WTC11 (cell line): ENCODE results near the gene KIFC3. TPM values are rescaled to one million over a fixed set of nuclear protein-coding genes. Genes with fewer than 3 reads are reported as not detected.

Experiments
- ATAC-seq: fragments of 200-7000 bp; cut with Tn5 transposase; 2 replicates; pipeline ENCODE4 v1.10.0; 2021; ENCODE audit warnings: mild to moderate bottlenecking, moderate library complexity
- CTCF ChIA-PET: fragments of 300-600 bp; sonication (Branson Sonifier 250); formaldehyde crosslinking; loops from one replicate; lab custom pipeline; 2021; ENCODE audit warnings: antibody characterized with exemption; lab: Charles Lee
- POLR2A ChIA-PET: fragments of 350-600 bp; sonication (Branson Sonifier 250); formaldehyde crosslinking; loops from one replicate; lab custom pipeline; 2021; ENCODE audit warnings: antibody characterized with exemption; lab: Charles Lee
- DNase-seq: peaks from one replicate; pipeline ENCODE4 v3.0.0; 2021; ENCODE audit warnings: low spot score
- H3K27ac Mint-ChIP-seq: 2 replicates; pipeline ENCODE4 v1.8.0; 2021; ENCODE audit warnings: mixed read lengths
- H3K27me3 Mint-ChIP-seq: 2 replicates; pipeline ENCODE4 v1.8.0; 2021; ENCODE audit warnings: low read depth, mild to moderate bottlenecking, moderate library complexity, mixed read lengths
- H3K36me3 Mint-ChIP-seq: 2 replicates; pipeline ENCODE4 v1.8.0; 2021; ENCODE audit warnings: mixed read lengths
- H3K4me1 Mint-ChIP-seq: 2 replicates; pipeline ENCODE4 v1.8.0; 2022; ENCODE audit warnings: mixed read lengths
- H3K4me3 Mint-ChIP-seq: 2 replicates; pipeline ENCODE4 v1.8.0; 2021; ENCODE audit warnings: mild to moderate bottlenecking, moderate library complexity, mixed read lengths
- H3K9me3 Mint-ChIP-seq: 2 replicates; pipeline ENCODE4 v1.8.0; 2021; ENCODE audit warnings: mixed read lengths
- AFF4 ChIP-seq: sonication (generic); formaldehyde crosslinking; IDR thresholded peaks from 2 replicates; pipeline ENCODE4 v1.8.1; 2023; ENCODE audit warnings: mild to moderate bottlenecking, missing genetic modification reagents, borderline replicate concordance
- ATF1 ChIP-seq: sonication (generic); formaldehyde crosslinking; IDR thresholded peaks from 2 replicates; pipeline ENCODE4 v1.8.1; 2023; ENCODE audit warnings: mild to moderate bottlenecking, moderate library complexity, missing genetic modification reagents
- CREB1 ChIP-seq: sonication (generic); formaldehyde crosslinking; IDR thresholded peaks from 2 replicates; pipeline ENCODE4 v1.8.0; 2023; ENCODE audit warnings: mild to moderate bottlenecking, missing genetic modification reagents
- EMX1 ChIP-seq: fragments of 250-450 bp; sonication (Bioruptor Pico); IDR thresholded peaks from 2 replicates; pipeline ENCODE4 v1.8.0; 2021; ENCODE audit warnings: mild to moderate bottlenecking
- ERG ChIP-seq: fragments of 250-450 bp; sonication (Bioruptor Pico); IDR thresholded peaks from 2 replicates; pipeline ENCODE4 v1.8.0; 2021; ENCODE audit warnings: mild to moderate bottlenecking
- FOXP4 ChIP-seq: sonication (generic); formaldehyde crosslinking; IDR thresholded peaks from 2 replicates; pipeline ENCODE4 v1.8.0; 2022; ENCODE audit warnings: mild to moderate bottlenecking, missing genetic modification reagents
- GTF2I ChIP-seq: fragments of 250-450 bp; sonication (Bioruptor Pico); conservative IDR thresholded peaks from 2 replicates; pipeline ENCODE4 v1.4.0; 2021; ENCODE audit warnings: mild to moderate bottlenecking
- MAX ChIP-seq: sonication (generic); formaldehyde crosslinking; IDR thresholded peaks from 2 replicates; pipeline ENCODE4 v1.8.0; 2022; ENCODE audit warnings: mild to moderate bottlenecking, missing genetic modification reagents
- NFE2L1 ChIP-seq: sonication (generic); formaldehyde crosslinking; IDR thresholded peaks from 2 replicates; pipeline ENCODE4 v1.8.1; 2023; ENCODE audit warnings: missing genetic modification reagents
- NFYB ChIP-seq: sonication (generic); formaldehyde crosslinking; conservative IDR thresholded peaks from 2 replicates; pipeline ENCODE4 v1.8.0; 2022; ENCODE audit warnings: low read depth, missing genetic modification reagents
- SMAD4 ChIP-seq: sonication (generic); formaldehyde crosslinking; IDR thresholded peaks from 2 replicates; pipeline ENCODE4 v1.8.0; 2022; ENCODE audit warnings: mild to moderate bottlenecking, missing genetic modification reagents
- SP1 ChIP-seq: sonication (generic); formaldehyde crosslinking; conservative IDR thresholded peaks from 2 replicates; pipeline ENCODE4 v1.8.1; 2022; ENCODE audit warnings: missing genetic modification reagents
- ZNF138 ChIP-seq: sonication (generic); formaldehyde crosslinking; conservative IDR thresholded peaks from 2 replicates; pipeline ENCODE4 v1.8.1; 2022; ENCODE audit warnings: mild to moderate bottlenecking, moderate library complexity, missing genetic modification reagents
- ZNF219 ChIP-seq: sonication (generic); formaldehyde crosslinking; IDR thresholded peaks from 2 replicates; pipeline ENCODE4 v1.8.0; 2023; ENCODE audit warnings: missing genetic modification reagents, mild to moderate bottlenecking, borderline replicate concordance
- ZNF281 ChIP-seq: sonication (generic); formaldehyde crosslinking; IDR thresholded peaks from 2 replicates; pipeline ENCODE4 v1.8.0; 2023; ENCODE audit warnings: mild to moderate bottlenecking, missing genetic modification reagents
- ZNF317 ChIP-seq: sonication (generic); formaldehyde crosslinking; IDR thresholded peaks from 2 replicates; pipeline ENCODE4 v1.8.1; 2023; ENCODE audit warnings: low read depth, mild to moderate bottlenecking, moderate library complexity, missing genetic modification reagents, borderline replicate concordance
- ZNF532 ChIP-seq: fragments of 250-450 bp; sonication (Bioruptor Pico); IDR thresholded peaks from 2 replicates; pipeline ENCODE4 v1.9.0; 2021; ENCODE audit warnings: mild to moderate bottlenecking, borderline replicate concordance
- total RNA-seq: library from RNA; stranded (reverse); gene quantifications from 3 replicates; pipeline ENCODE4 v1.2.3, GENCODE V29; 2021

The KIFC3 gene
- total RNA-seq, 1 experiment from 2014 or later: 11.6 TPM

GRCh38 chr16:57773655-57774295 lies 28.5 kb downstream of the KIFC3 start (continued):
- no peak for TF ChIP-seq MAX
- no peak for TF ChIP-seq FOXP4 (CRISPR knock-in tag)
- TF ChIP-seq ZNF532: no peak
- no peak for TF ChIP-seq GTF2I (CRISPR knock-in tag)
- no peak for TF ChIP-seq NFYB (CRISPR knock-in tag)

GRCh38 chr16:57773019-57773418 lies 29.3 kb downstream of the KIFC3 start:
- Mint-ChIP-seq H3K4me1 (peaks cover 33% of the 10 kb centered on the region), H3K9me3 (no peaks in the 10 kb centered on the region), H3K36me3 (peaks cover 4% of the 10 kb centered on the region; the same call in 1 of the 2 replicates), H3K27me3 (peaks cover 3% of the 10 kb centered on the region; the same call in 1 of the 2 replicates), H3K27ac (no peak overlapping the region; the same call in 1 of the 2 replicates), H3K4me3 (no peak overlapping the region)
- POLR2A ChIA-PET: no interaction called here
- DNase-seq (no peak), ATAC-seq (no peak)
- CTCF ChIA-PET: interaction anchor here (0.5 to 1.7 kb wide), 6 partner anchors 8 to 324 kb away, joined by 3 to 8 read pairs (median 4); no protein-coding TSS in a partner anchor
- no peak for TF ChIP-seq ERG
- no peak for TF ChIP-seq ZNF219 (CRISPR knock-in tag)
- no peak for TF ChIP-seq MAX
- TF ChIP-seq ZNF138 (CRISPR knock-in tag): no peak
- TF ChIP-seq EMX1 (CRISPR knock-in tag): no peak
- no peak for TF ChIP-seq ATF1 (CRISPR knock-in tag)
- TF ChIP-seq CREB1: no peak
- no peak for TF ChIP-seq AFF4 (CRISPR knock-in tag)
- no peak for TF ChIP-seq ZNF317 (CRISPR knock-in tag)
- no peak for TF ChIP-seq ZNF281
- no peak for TF ChIP-seq SMAD4
- TF ChIP-seq NFE2L1 (CRISPR knock-in tag): no peak
- TF ChIP-seq SP1: no peak
